NCI-H1436 treated with DMSO at 0.1 percent for 48 hours (cell line): ENCODE data around the gene RFFL.
A peak's percentile ranks its signal among the peaks of the same experiment; 100 is the strongest.

Source experiments
- DNase-seq: peaks from one replicate; lab custom pipeline; 2025; lab: John Stamatoyannopoulos, UW

RFFL gene

GRCh38 chr17:34961093-34961911 lies 102.2 kb downstream of the RFFL start, which contains the start of the genes CCT6B and ZNF830:
TSS of gene CCT6B (minus strand) at chr17:34961460. CDS start at chr17:34961393, 67 bp downstream.
TSS of gene ZNF830 (plus strand) at chr17:34961540. CDS start at chr17:34961567, 27 bp downstream.
- DNase-seq = peak; percentile 78

DNA sequence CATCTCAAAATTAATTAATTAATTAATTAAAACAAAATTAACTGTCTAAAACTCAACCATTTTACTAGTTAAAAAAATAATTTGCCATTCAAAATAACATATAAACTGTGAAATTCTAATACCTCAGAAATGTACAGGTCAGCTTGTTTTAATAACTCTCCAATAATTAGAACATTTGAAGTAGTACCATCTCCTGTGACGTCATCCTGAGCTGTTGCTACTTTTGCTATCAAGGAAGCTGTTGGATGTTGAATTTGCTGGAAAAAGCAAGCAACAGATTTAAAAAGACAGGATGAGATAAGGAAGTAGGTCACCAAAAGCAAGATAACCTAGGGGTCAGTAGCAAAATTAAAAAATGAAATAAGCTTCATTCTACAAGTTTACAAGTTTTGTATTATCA lies 105.1 kb downstream of the RFFL start:
- DNase-seq = no peak
